ENCODE results near the gene CYP27B1. TPM values are rescaled to one million over a fixed set of nuclear protein-coding genes. Genes with fewer than 3 reads are reported as not detected.

Gene CYP27B1
- total RNA-seq, 1 donor from 2014 or later: 4.7 TPM

DNA sequence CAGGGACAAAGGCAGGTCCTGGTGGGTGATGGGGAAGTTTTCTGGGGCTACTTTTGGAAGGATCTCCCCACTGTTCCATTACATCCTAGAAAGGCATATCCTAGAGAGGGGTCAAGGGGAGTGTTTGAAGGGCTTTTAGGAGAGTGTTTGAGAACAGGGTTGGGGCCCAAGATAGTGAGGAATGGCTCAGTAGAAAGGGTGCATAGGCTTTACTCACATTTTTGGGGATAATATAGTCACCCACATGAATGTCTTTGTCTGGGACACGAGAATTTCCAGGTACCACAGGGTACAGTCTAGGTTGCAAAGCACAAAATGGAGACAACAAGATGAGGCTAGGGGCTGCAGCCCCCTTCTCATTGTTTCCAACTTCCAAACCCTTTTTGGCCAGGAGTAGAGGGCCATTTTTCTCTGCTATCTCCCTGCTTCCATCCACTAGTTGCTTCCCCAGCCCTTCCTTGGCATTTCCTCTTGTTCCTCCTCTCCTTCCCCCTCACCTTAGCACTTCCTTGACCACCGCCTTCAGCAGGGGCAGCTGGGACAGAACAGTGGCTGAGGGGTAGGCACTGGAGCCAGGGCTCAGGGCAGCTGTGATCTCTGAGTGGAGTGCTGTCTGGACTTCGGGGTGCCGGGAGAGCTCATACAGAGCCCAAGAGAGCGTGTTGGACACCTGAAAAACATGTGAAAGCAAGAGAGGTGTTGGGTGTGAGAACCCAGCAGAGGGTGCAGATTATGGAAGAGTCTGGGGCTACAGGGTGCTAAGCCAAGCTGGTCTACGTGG lies 2.8 kb downstream of the CYP27B1 start:
- TF ChIP-seq CTCF (IDR thresholded peaks at IDR 0.05; ENCODE audit: unreplicated experiment): no peak
- no peak overlapping the region for H3K27ac Mint-ChIP-seq
- peaks cover 22% of the 10 kb centered on the region for H3K4me1 Mint-ChIP-seq
- no peak for DNase-seq (ENCODE audit: low spot score in 2 of 2, unreplicated experiment in 2 of 2)
- H3K27me3 Mint-ChIP-seq (ENCODE audit: low read depth): peaks cover 93% of the 10 kb centered on the region
- no peaks in the 10 kb centered on the region for H3K9me3 Mint-ChIP-seq
- H3K36me3 Mint-ChIP-seq: peaks cover 6% of the 10 kb centered on the region
- no peak overlapping the region for H3K4me3 Mint-ChIP-seq

- H3K9me3 Mint-ChIP-seq: no peaks in the 10 kb centered on the region
- no peak for DNase-seq (ENCODE audit: low spot score in 2 of 2, unreplicated experiment in 2 of 2)
- H3K27ac Mint-ChIP-seq: no peak overlapping the region
- TF ChIP-seq CTCF (IDR thresholded peaks at IDR 0.05; ENCODE audit: unreplicated experiment): no peak
- peaks cover 22% of the 10 kb centered on the region for H3K4me1 Mint-ChIP-seq
- no peak overlapping the region for H3K4me3 Mint-ChIP-seq
- peaks cover 7% of the 10 kb centered on the region for H3K36me3 Mint-ChIP-seq
- peaks cover 96% of the 10 kb centered on the region for H3K27me3 Mint-ChIP-seq (ENCODE audit: low read depth)
Measured at GRCh38 chr12:57762463-57762862, 4.4 kb downstream of the CYP27B1 start.

DNA sequence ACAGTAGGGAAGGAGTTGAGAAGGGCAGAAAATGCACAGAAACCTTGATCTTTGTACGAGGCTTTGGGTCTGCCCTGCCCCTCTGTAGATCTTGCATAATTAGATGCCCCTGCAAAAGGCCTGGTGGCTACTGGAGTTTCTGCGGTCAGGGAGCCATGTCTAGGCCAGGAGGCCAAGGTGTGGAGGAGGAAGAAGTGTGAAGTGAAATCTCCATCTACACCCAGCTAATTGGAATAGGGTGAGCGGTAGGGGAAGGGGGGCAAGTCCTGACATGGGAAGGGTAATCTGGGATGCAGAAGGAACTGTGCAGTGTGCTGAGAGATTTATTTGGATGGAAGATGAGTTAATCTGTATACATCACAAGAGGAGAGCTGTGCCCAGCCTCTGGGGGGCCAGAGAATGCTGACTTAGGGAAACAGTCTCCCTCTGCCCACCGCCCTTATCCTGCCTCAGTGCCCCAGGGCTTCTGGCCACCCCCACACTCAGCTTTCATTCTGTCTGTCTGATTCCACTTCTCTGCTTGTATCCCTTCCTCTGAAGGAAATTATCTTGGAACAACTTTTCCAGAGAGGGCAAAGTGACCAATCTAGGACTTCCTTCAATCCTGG lies 5.4 kb downstream of the CYP27B1 start:
- DNase-seq (ENCODE audit: low spot score in 2 of 2, unreplicated experiment in 2 of 2): no peak
- H3K9me3 Mint-ChIP-seq: no peaks in the 10 kb centered on the region
- H3K4me1 Mint-ChIP-seq: peaks cover 20% of the 10 kb centered on the region
- H3K27ac Mint-ChIP-seq: no peak overlapping the region
- peaks cover 93% of the 10 kb centered on the region for H3K27me3 Mint-ChIP-seq (ENCODE audit: low read depth)
- H3K36me3 Mint-ChIP-seq: peaks cover 7% of the 10 kb centered on the region
- no peak overlapping the region for H3K4me3 Mint-ChIP-seq
- no peak for TF ChIP-seq CTCF (IDR thresholded peaks at IDR 0.05; ENCODE audit: unreplicated experiment)

GRCh38 chr12:57760347-57760982 lies 6.4 kb downstream of the CYP27B1 start:
- Mint-ChIP-seq H3K36me3 (peaks cover 7% of the 10 kb centered on the region), H3K4me1 (peaks cover 20% of the 10 kb centered on the region), H3K27ac (no peak overlapping the region), H3K27me3 (ENCODE audit: low read depth) (peaks cover 91% of the 10 kb centered on the region), H3K9me3 (no peaks in the 10 kb centered on the region), H3K4me3 (no peak overlapping the region)
- no peak for TF ChIP-seq CTCF (IDR thresholded peaks at IDR 0.05; ENCODE audit: unreplicated experiment)
- peak in 1 of 2 experiments; percentile 45 for DNase-seq (ENCODE audit: low spot score in 2 of 2, unreplicated experiment in 2 of 2)

DNA sequence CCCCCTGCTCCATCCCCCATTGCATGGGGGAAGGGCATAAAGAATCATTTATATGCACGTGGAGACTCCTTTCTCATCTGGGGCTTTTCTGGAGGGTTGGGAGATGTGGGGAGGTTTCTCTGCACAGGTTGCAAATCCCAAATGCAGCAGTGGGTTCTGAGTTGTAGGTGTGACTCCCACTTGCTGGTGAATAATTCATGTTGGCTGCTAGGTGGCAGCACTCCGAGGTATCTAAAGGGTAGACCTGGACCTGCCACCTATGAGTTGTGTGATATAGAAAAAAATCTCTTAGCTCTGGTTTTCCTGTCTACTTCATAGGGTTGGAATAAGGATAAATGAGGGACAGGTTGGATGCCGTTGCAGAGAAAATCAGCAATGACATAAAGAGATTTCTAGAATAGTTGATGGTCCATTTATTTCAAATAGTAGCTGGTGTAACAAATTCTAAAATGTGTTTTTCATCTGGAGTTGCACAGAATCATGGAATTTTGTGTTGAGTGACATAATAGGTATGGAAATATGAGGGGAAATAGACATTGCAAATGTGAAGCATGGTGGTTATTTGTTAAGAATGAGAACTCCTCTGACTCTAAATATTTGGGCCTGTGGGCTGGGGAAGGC lies 7.4 kb downstream of the CYP27B1 start:
- Mint-ChIP-seq H3K9me3 (no peaks in the 10 kb centered on the region), H3K4me3 (no peak overlapping the region), H3K27ac (no peak overlapping the region), H3K27me3 (ENCODE audit: low read depth) (peaks cover 84% of the 10 kb centered on the region), H3K4me1 (peaks cover 15% of the 10 kb centered on the region), H3K36me3 (peaks cover 7% of the 10 kb centered on the region)
- no peak for DNase-seq (ENCODE audit: low spot score in 2 of 2, unreplicated experiment in 2 of 2)
- TF ChIP-seq CTCF (IDR thresholded peaks at IDR 0.05; ENCODE audit: unreplicated experiment): no peak

All from mesothelial cell of epicardium (in vitro differentiated cells).